Activated CD4-positive, alpha-beta memory T cell treated with anti-CD3 and anti-CD28 coated beads for 36 hours (primary cell): ENCODE data around the gene CCDC187. TPM values are rescaled to one million over a fixed set of nuclear protein-coding genes. Genes with fewer than 3 reads are reported as not detected.

Experiments
- CTCF ChIA-PET: fragments of 350-600 bp; sonication (Branson Sonifier 250); formaldehyde crosslinking; loops from one replicate; lab custom pipeline; 2021; ENCODE audit warnings: antibody characterized with exemption, inconsistent platforms; lab: Charles Lee
- POLR2A ChIA-PET: fragments of 350-600 bp; sonication (Branson Sonifier 250); formaldehyde crosslinking; loops from one replicate; lab custom pipeline; 2021; ENCODE audit warnings: antibody characterized with exemption; lab: Charles Lee
- DNase-seq: peaks from one replicate; pipeline ENCODE4 v3.0.0-alpha.2; 2020
- H3K27ac Mint-ChIP-seq: one replicate; pipeline ENCODE4 v1.8.0; 2021; ENCODE audit warnings: mixed read lengths
- H3K27me3 Mint-ChIP-seq: one replicate; pipeline ENCODE4 v1.8.0; 2021; ENCODE audit warnings: mixed read lengths
- H3K36me3 Mint-ChIP-seq: one replicate; pipeline ENCODE4 v1.8.0; 2021; ENCODE audit warnings: mixed read lengths
- H3K4me1 Mint-ChIP-seq: one replicate; pipeline ENCODE4 v1.8.0; 2021; ENCODE audit warnings: low read depth, mixed read lengths
- H3K4me3 Mint-ChIP-seq: one replicate; pipeline ENCODE4 v1.8.0; 2021; ENCODE audit warnings: mild to moderate bottlenecking, mixed read lengths
- H3K9me3 Mint-ChIP-seq: one replicate; pipeline ENCODE4 v1.8.0; 2021; ENCODE audit warnings: mixed read lengths
- intact Hi-C: fragments of 100-400 bp; cut with micrococcal nuclease; formaldehyde crosslinking; loops from one replicate; pipeline ENCODE4 v1.15.1; 2023
- total RNA-seq, 2 experiments: library from RNA; stranded (reverse); gene quantifications; one replicate each; pipeline ENCODE4 v1.2.3, GENCODE V29; 2021

CCDC187 gene
- total RNA-seq, 2 experiments from 2014 or later: not detected

DNA sequence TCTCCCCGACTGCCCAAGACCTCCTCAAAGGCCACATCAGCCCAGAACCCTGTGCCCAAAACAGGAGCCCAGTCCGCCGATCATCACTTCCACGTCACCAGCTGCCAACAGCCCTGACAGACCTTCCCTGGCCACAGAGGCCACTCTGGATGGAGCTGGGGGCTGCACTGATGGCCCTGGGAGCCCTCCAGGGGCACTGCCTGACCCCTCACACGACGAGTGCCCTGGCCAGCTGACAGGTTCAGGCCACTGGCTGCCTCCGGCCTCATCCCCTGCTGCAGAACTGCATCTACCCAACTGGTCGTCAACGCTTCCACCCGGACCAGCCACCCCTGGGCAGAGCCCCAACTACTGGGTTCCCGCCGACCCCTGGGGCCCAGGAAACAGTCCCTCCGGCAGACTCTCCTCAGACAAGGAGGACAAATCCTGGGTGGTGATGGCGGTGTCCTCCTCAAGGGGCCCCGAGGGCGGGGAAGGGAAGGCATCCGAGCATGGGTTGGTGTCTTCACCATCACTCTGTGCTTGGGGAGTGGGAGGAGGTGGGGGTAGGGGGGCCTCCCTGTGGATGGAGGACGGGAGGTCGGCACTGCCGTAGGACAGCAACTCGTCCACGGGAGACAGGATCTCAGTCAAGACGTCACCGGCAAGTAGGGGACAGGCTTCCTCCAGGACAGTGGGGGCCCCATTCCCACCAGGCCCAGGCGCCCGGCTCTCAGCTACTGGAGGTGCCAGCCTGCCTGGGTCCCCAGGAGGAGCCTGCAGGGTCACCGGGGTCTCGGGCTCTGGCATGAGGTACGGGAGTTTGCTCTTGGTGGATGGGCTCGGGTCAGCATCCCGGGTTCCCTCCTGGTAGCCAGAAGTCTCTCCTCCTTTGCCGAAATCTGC, 50.4 kb downstream of the CCDC187 start:
- H3K9me3 Mint-ChIP-seq: no peaks in the 10 kb centered on the region
- no peak overlapping the region for H3K4me3 Mint-ChIP-seq
- no peak for DNase-seq
- H3K27me3 Mint-ChIP-seq: no peaks in the 10 kb centered on the region
- intact Hi-C loops: no loop called here
- peaks cover 2% of the 10 kb centered on the region for H3K4me1 Mint-ChIP-seq
- no peaks in the 10 kb centered on the region for H3K36me3 Mint-ChIP-seq
- ChIA-PET POLR2A (no interaction called here), CTCF (interaction anchor here (1.1 kb wide), 1 partner anchor 286 kb away, joined by 3 read pairs; no protein-coding TSS in a partner anchor)
- H3K27ac Mint-ChIP-seq: no peak overlapping the region

GRCh38 chr9:136252846-136253245, 51.0 kb downstream of the CCDC187 start:
- Mint-ChIP-seq H3K27me3 (no peaks in the 10 kb centered on the region), H3K4me3 (no peak overlapping the region), H3K27ac (no peak overlapping the region), H3K36me3 (no peaks in the 10 kb centered on the region), H3K9me3 (no peaks in the 10 kb centered on the region), H3K4me1 (peaks cover 2% of the 10 kb centered on the region)
- POLR2A ChIA-PET: no interaction called here
- intact Hi-C loops: no loop called here
- DNase-seq: no peak
- CTCF ChIA-PET: interaction anchor here (1.1 kb wide), 1 partner anchor 286 kb away, joined by 3 read pairs; no protein-coding TSS in a partner anchor

DNA sequence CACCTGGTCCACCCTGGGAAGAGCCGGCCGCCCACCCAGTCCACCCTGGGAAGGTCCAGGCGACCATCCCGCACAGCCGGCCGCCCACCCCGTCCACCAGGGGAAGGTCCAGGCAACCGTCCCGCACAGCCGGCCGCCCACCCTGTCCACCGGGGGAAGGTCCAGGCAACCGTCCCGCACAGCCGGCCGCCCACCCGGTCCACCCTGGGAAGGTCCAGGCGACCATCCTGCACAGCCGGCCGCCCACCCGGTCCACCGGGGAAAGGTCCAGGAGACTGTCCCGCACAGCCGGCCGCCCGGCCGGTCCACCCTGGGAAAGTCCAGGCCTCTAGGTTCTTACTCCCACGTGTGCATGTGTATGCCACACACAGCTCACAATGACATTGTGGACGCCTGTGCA, 51.6 kb downstream of the CCDC187 start:
- no peaks in the 10 kb centered on the region for H3K27me3 Mint-ChIP-seq
- no peak overlapping the region for H3K4me3 Mint-ChIP-seq
- no peaks in the 10 kb centered on the region for H3K9me3 Mint-ChIP-seq
- CTCF ChIA-PET: interaction anchor here (1.1 kb wide), 1 partner anchor 285 kb away, joined by 3 read pairs; no protein-coding TSS in a partner anchor
- peaks cover 2% of the 10 kb centered on the region for H3K4me1 Mint-ChIP-seq
- intact Hi-C loops: no loop called here
- H3K27ac Mint-ChIP-seq: no peak overlapping the region
- POLR2A ChIA-PET: no interaction called here
- DNase-seq: no peak
- H3K36me3 Mint-ChIP-seq: no peaks in the 10 kb centered on the region

- H3K4me3 Mint-ChIP-seq: no peak overlapping the region
- H3K9me3 Mint-ChIP-seq: no peaks in the 10 kb centered on the region
- intact Hi-C loops: no loop called here
- H3K27ac Mint-ChIP-seq: no peak overlapping the region
- POLR2A ChIA-PET: interaction anchor here (1.3 kb wide), 1 partner anchor 15 kb away, joined by 3 read pairs; no protein-coding TSS in a partner anchor
- CTCF ChIA-PET: no interaction called here
- peaks cover 2% of the 10 kb centered on the region for H3K4me1 Mint-ChIP-seq
- H3K27me3 Mint-ChIP-seq: no peaks in the 10 kb centered on the region
- no peaks in the 10 kb centered on the region for H3K36me3 Mint-ChIP-seq
- DNase-seq: no peak
Observed at GRCh38 chr9:136251264-136252115, 52.4 kb downstream of the CCDC187 start.

DNA sequence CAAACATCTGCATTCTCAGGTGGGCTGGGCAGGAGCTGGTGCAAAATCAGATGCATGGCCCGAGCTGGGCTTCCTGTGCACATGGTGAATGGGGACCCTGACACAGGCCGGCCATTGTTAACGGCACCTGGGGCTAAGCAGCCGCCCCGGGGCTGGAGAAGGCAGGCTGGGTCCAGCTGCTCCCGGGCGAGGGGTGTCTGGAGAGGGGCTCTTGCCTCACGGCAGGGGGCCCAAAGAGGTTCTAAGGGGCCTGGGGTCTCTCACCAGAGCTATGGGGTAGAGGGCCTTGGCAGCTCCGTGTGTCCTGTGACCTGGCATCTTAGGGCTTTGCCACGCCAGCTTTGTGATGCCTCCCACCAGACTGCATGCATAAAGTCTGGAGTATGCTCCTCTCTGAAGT, 53.2 kb downstream of the CCDC187 start:
- ChIA-PET POLR2A (interaction anchor here (1.3 kb wide), 1 partner anchor 16 kb away, joined by 3 read pairs; no protein-coding TSS in a partner anchor), CTCF (interaction anchor here (0.9 kb wide), 1 partner anchor 17 kb away, joined by 3 read pairs; no protein-coding TSS in a partner anchor)

GRCh38 chr9:136249877-136250559, 53.9 kb downstream of the CCDC187 start:
- intact Hi-C loops: loop anchor here (10.0 kb wide), 3 partner anchors 285 to 1355 kb away; partner anchors contain the start of genes ARRDC1, NOTCH1 and UBAC1
- POLR2A ChIA-PET: interaction anchor here (1.3 kb wide), 1 partner anchor 17 kb away, joined by 3 read pairs; no protein-coding TSS in a partner anchor
- no peak overlapping the region for H3K27ac Mint-ChIP-seq

More for the DNA sequence above, 53.2 kb downstream of the CCDC187 start:
- intact Hi-C loops: no loop called here
- Mint-ChIP-seq H3K36me3 (no peaks in the 10 kb centered on the region), H3K4me3 (no peak overlapping the region), H3K27ac (no peak overlapping the region), H3K27me3 (no peaks in the 10 kb centered on the region), H3K4me1 (peaks cover 5% of the 10 kb centered on the region), H3K9me3 (no peaks in the 10 kb centered on the region)
- DNase-seq: no peak

GRCh38 chr9:136248951-136249876, 54.7 kb downstream of the CCDC187 start:
- Mint-ChIP-seq H3K4me3 (no peak overlapping the region), H3K4me1 (peaks cover 13% of the 10 kb centered on the region), H3K27me3 (no peaks in the 10 kb centered on the region), H3K36me3 (no peaks in the 10 kb centered on the region), H3K27ac (no peak overlapping the region), H3K9me3 (no peaks in the 10 kb centered on the region)
- CTCF ChIA-PET: no interaction called here
- POLR2A ChIA-PET: no interaction called here
- intact Hi-C loops: loop anchor here (10.0 kb wide), 3 partner anchors 284 to 1356 kb away; partner anchors contain the start of genes ARRDC1, NOTCH1 and UBAC1
- DNase-seq: no peak

More at GRCh38 chr9:136249877-136250559, 53.9 kb downstream of the CCDC187 start:
- Mint-ChIP-seq H3K36me3 (no peaks in the 10 kb centered on the region), H3K9me3 (no peaks in the 10 kb centered on the region), H3K27me3 (no peaks in the 10 kb centered on the region), H3K4me1 (peaks cover 5% of the 10 kb centered on the region), H3K4me3 (no peak overlapping the region)
- CTCF ChIA-PET: interaction anchor here (0.9 kb wide), 1 partner anchor 18 kb away, joined by 3 read pairs; no protein-coding TSS in a partner anchor
- DNase-seq: no peak

DNA sequence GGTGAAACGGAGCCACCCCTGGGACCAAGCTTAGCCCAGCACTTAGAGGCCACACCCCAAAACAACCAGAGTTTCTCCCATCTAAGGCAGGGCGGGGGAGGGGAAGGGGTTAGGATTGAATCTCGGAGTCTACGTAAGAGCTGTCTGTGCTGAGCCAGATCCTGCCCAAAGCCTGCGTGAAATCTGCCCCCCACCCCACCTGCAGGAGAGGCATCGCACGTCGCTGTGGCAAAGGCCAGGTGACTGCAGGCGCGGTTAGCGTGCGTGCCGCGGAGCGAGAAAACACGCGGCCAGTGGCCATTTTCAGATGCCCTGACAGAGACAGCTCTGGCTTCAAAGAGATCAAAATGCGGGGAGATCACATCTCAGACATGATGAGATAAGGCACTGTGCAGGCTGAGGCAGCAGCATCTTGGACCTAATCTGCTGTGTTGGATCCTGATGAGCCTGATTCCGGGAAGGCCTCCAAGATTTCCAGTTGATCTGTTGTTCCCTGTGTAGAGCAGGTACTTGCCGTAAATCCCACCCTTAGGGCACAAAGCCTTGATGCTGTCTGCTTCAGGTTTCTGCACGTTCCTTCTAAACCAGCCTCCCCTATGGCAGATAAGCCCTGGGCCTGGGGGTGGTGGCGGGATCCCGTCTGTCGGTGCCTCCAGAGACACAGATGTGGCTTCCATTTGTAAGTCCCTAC, 55.8 kb downstream of the CCDC187 start:
- no peaks in the 10 kb centered on the region for H3K27me3 Mint-ChIP-seq
- no peaks in the 10 kb centered on the region for H3K9me3 Mint-ChIP-seq
- DNase-seq: no peak
- ChIA-PET CTCF (interaction anchor here (0.9 kb wide), 1 partner anchor 20 kb away, joined by 3 read pairs; no protein-coding TSS in a partner anchor), POLR2A (no interaction called here)
- H3K4me3 Mint-ChIP-seq: no peak overlapping the region
- peaks cover 24% of the 10 kb centered on the region for H3K4me1 Mint-ChIP-seq
- no peak overlapping the region for H3K27ac Mint-ChIP-seq
- no peaks in the 10 kb centered on the region for H3K36me3 Mint-ChIP-seq
- intact Hi-C loops: loop anchor here (10.0 kb wide), 3 partner anchors 283 to 1357 kb away; partner anchors contain the start of genes ARRDC1, NOTCH1 and UBAC1

GRCh38 chr9:136247551-136247916, 56.4 kb downstream of the CCDC187 start:
- Mint-ChIP-seq H3K36me3 (no peaks in the 10 kb centered on the region), H3K4me1 (peaks cover 30% of the 10 kb centered on the region), H3K27ac (no peak overlapping the region), H3K4me3 (no peak overlapping the region), H3K9me3 (no peaks in the 10 kb centered on the region), H3K27me3 (no peaks in the 10 kb centered on the region)
- ChIA-PET CTCF (interaction anchor here (0.9 kb wide), 1 partner anchor 20 kb away, joined by 3 read pairs; no protein-coding TSS in a partner anchor), POLR2A (no interaction called here)
- intact Hi-C loops: loop anchor here (10.0 kb wide), 3 partner anchors 283 to 1357 kb away; partner anchors contain the start of genes ARRDC1, NOTCH1 and UBAC1
- DNase-seq: no peak
